ENCODE results near the gene CELF4.
A peak's percentile ranks its signal among the peaks of the same experiment; 100 is the strongest.

The CELF4 gene

DNA sequence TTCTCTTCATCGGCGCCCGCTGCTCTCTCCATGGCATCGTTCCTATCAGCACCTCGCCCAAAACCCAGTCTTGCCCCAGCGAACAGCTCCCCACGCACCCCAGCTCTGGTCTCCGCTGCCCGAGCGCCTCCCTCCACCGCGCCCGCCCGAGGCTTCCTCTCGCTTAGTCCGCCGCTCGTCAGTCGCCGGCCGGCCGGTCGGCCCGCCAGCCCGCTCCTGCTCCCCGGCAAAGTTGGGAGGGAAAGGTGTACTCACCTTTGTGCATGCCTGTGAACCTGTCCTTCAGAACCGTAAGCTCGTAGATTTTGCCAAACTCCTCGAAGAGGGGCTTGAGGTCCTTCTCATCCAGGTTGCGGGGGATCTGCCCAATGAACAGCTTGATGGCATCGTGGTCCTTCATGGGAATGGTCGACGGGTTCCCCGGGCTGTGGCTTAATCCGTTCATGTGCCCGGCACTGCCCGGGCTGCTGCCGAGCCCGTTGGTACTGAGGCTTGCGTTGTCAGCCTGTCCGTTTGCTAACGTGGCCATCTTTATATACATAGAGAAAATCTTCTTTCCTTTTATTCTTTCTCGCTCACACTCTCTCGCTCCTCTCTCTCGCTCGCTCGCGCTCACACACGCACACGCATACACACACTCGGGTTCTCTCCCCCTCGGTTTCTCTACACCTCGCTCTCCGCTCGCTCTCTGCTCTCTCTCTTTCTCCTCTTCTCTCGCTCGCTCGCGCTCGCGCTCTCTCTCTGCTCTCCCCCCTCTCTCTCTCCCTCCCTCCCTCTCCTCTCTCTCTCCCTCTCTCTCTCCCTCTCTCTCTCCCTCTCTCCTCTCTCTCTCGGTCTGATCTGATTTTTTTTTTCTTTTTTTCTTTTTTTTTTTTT lies at the start of gene CELF4:
CELF4 (minus strand) TSS at position 698 of the 876 bp plus-strand sequence.
- peak in 5 of 10 donors; percentile 35 to 90 (median 85) for DNase-seq
- intact Hi-C loops (cut with DNase I): loop anchor here (10.0 kb wide), 1 partner anchor 209 kb away; no protein-coding TSS in a partner anchor

DNA sequence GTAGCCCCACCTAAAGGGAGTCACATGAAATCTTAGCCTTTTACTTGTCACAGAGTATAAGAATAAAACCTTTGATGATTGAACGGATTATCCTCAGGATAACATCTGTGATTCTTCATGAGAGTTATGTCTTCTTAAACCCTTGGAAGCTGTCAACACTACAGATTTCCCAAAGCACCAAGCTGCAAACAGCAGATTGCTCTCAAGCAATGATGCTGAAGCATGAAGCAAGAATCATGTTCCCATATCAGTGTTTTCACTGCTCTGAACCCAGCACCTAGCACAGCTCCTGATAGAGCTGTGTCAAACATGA lies 47.6 kb upstream of the CELF4 start:
- DNase-seq: no peak
- intact Hi-C loops (cut with DNase I): no loop called here

DNA sequence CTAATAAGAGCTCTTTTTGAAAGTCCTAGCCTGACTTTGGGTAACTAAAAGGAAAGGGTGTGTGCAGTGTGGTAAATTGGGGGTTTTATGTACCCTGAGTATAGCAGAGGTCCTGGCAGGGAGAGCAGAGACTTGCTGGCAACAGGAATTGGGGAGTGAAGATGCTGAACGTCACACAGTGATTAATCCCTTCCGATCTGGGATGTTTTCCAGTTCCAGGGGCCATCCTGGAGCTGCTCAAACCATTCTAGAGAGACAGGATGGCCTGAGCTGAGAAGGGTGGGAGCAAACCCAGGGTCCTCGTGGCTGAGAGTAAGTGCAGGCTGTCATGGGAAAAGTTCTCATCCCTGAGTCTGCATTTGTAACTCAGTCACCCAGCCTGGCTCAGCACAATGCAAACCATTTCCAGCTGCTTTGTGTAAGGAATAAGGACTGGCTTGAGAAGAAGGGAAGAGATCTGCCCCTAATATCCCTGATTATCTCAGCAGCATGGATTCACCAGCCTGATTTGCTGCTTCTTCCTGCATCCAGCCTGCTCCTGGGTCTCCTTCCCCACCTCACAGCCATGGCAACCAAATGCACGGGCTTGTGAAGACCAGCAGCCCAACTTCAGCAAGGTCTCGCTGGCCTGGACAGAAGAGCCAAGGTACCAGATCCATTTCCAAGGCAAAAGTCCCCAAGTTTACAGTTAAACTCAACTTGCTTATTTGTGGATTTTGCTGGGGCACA lies 47.1 kb upstream of the CELF4 start:
- intact Hi-C loops (cut with DNase I): no loop called here
- DNase-seq: no peak

DNA sequence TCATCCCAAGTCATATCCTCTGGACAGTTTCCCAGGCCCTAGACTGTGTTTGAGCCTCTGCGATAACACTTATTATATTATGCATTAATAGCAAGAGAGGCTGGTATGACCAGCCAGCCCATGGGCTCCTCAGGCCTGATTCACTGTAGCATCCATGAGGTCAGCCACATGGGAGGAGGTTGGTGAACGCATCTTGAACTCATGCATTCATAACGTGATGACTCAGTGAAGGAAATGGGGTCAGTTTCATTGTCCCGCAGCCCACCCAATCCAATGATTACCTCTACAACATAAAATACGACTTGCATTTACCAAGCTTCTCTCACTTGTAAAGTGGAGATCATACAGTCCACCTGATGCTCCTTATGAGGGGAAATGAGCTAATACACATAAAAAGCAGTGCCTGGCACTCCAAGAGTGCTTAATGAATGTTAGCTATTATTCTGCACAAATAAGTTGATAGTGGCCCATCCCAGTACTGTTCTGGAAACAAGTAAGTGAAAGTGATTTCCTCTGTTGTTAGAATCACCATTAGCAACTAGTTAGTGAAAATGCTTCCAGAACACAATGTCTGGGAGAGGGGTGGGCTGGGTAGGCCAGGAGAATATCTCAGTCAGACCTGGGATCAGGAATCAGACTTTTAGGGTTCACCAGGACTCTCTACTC lies 46.1 kb upstream of the CELF4 start:
- DNase-seq: no peak
- intact Hi-C loops (cut with DNase I): no loop called here

DNA sequence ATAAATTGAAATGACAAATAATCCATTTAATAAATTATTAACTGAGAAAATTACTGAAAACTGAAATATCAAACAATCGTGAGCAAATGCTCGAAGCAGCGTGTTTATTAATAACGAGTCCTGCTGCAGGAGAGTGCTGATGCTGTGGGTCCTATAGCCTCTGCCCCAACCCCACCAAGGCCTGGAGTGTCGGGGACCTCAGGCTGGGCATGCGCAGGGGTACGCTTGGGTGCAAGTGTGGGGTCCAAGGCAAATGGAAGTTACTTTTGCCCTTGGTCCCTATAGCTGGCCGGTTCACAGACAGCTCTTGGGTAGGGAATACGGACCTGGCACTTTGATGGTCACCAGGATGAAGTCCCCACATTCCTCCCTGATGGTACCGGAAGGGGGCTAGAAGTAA lies 43.3 kb upstream of the CELF4 start:
- DNase-seq: no peak
- intact Hi-C loops (cut with DNase I): no loop called here

DNA sequence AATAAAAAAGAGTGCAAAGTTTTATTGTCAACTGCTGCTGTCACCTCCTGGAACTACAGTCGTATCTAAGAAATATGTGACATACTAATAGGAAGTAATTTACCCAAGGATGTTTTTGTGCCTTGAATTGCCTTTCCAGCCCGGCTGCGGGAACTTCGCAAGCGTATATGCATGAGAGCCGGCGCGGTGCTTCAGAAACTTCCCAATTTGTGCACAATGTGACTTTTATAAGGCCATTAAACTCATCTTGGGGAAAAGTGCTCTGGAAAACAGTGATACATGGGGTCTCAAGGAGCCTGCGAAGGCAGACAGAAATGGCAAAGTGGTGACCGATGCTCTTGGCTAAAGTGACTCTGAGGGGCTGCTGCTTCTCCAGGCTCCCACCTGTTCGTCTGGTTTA lies 41.7 kb upstream of the CELF4 start:
- intact Hi-C loops (cut with DNase I): no loop called here
- no peak for DNase-seq

DNA sequence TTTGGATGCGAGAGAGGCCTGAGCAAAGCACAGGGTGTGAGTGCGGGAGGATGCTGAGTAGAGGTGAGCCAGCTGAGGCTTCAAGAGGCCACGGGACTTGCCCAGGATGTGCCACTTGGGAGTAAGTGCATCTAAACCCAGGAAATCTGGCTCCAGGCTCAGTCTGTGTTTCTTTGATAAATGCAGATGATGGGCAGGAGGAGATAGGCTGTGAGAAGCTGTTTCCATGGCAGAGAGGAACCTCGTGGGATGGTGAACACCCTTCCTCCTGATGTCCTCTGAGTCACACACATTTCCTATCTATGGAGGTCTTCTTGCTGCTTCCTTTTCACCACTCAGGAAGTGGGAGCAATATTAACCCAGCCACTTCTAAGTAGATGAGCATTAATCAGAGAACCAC lies 38.4 kb upstream of the CELF4 start:
- intact Hi-C loops (cut with DNase I): no loop called here
- no peak for DNase-seq

DNA sequence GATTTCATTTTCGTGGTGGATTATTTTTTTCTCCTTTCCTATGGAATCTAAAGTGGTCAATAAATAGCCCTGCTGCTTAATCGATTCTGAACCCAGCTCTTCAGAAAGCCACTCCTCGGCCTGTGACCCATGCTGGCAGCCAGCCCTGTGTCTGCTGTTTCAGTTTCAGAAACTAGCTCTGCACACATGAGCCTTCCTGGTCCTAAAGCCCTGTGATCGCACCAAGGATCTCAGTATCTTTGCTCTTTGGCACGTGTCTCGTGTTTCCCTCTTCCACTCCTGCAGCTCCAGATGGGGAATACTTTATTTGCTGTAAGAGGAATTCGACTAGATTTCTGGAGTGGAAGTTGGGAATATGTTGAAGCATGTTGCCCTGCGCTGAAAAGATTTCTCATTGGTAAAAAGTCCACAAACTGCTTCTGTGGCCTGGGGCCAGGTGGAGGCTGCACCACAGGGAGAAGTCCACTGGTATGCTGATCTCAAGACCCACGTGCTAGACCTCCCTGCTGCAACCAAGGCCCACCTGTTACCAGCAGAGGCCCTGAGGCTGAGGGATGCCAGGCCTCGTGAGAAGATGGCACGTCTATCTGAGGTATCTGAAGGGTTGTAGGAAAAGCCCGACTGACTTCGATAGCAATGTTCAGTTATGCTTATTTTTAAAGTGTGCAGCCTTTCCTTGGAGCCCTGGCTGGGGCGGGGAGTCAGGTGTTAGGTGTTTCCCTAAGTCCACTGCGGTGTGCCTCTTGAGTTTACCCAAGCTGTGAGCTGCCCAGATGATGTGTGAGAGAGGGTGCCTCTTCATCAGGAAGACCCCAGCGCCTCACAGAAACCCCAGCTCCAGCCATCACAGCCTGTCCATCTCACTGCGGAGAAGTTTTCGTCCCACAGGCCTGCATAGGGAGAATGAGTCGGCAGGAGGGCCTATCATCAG lies 33.6 kb upstream of the CELF4 start:
- DNase-seq: no peak
- intact Hi-C loops (cut with DNase I): no loop called here

DNA sequence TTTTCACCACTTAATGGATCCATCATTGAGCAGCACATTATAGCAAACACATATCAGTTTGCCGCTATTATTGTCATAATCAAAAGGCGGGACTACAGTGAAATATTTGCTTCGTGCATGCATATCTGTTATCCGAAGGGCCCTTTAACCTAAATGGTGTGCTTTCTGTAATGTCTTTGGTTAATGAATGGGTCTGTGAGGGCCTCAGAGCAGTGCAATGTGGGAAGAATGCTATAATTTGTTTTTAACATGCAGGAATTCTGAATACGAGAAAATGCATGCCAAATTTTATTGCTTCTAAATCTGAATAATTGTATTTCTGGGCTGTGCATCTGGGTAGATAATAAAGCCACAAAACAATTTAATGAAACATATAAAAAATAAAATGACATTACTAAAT lies 32.8 kb upstream of the CELF4 start:
- intact Hi-C loops (cut with DNase I): no loop called here
- DNase-seq: no peak

DNA sequence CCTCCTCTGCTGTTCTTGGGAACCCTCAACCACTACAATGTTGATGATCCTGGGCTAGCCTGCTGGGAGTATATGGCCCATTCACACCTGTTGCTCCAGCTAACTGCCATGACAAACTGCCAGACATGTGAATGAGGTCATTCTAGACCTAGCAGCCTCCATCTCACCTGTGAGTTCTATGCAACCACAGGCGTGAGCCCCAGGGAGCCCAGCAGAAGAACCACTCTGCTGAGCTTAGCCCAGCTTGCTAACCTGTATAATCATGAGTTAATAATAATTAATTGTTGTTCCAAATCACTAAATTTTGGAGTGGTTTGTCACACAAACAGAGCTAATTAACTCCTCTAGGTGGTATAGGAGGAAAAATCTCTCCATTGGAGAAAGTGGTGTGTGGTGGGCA lies 24.7 kb upstream of the CELF4 start:
- no peak for DNase-seq
- intact Hi-C loops (cut with DNase I): no loop called here

DNA sequence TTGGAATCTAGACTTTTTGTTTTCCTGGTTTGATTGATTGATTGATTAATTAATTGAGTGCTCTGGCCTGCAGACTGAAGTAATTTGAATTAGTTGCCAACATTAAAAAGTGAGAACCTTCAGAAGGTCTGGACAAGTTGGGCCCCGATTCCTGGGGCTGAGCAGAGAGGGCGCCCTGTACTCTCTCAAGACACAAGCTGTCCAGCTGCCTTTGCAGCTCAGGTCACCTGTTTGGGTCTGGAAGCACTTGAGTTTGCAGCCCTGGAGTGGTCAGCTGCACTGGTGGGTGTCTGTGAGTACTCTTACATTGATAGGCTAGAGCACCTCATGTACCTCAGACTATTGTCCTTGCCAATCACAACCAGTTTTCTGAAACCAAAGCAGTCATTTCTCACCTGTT lies 22.7 kb upstream of the CELF4 start:
- intact Hi-C loops (cut with DNase I): no loop called here
- peak in 1 of 10 donors; percentile 62 for DNase-seq

DNA sequence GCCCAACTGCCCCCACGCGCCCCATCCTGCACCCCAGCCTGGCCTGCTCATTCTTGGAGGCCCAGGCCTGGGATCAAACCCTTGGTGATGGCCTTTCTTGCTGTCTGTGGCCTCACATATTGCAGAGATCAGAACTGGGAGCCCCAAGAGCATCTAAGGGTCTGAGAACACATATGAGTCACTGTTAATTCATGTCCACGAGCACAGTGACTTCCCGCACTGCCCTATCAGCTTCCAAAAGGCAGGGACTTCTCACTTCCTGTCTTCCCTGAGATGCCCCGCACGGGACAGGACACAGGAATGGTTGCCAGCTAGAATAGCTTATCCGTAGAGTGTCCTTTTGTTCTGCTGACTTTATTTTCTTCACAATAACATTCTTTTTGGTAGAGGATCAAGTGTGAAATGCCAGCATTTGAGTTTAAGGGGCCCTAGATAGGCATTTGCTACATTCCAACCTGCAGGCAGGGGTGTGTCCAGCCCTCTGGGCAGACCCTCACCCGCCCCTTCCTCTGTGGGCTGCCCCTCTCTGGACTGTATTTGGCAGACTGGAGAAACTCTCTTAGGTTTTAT lies 21.1 kb upstream of the CELF4 start:
- DNase-seq: no peak
- intact Hi-C loops (cut with DNase I): no loop called here

DNA sequence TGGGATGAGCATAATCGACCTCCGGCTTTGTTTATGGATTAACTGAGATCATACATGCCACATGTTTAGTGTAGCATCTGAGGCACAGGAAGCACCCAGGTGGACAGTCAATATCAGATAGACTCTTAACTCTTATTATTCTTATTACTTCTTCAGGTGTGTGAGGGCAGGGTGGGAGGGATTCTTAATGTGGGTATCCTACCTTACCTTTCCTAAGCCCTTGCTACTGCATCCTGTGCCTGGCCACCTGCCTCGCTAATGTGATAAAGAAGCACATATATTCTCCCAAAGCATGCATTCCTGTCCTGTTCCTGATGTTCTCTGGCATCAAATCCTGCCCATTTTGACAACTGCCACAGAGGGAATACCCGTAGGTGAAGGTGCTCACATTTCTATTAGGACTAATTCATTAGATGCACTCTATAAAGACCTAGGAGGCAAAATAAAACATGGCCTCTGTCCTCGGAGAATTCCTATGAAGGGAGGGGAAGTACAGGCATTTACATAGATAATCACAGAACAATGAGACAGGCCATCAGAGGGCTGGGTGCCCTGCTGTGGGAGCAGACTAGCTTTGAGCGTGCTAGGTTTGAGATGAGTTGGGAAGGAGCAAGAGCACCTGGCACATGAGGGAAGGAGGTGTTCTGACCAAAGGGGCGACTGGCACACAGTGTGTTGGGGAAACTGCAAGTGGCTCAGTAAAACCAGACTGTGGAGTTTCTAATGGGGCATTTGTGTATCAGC lies 19.5 kb upstream of the CELF4 start:
- intact Hi-C loops (cut with DNase I): no loop called here
- DNase-seq: no peak

DNA sequence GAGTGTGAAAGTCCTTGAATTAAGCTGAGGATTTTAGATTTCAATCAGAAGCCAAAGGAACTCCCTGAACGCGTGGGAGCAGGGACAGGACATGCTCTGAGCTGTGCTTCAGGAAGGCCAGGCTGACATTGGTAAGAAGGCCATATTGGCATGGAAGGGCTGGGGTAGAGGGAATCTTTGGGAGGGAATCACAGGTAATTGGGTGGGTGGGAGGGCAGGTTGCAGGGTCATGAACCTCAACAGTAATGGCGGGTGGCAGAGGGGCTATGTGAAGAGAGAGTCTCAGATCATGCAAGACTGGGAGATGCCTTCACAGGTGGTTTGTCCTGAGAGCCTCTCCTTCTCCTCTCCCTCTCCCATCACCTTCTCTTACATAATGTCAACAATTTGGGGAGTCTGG lies 18.6 kb upstream of the CELF4 start:
- intact Hi-C loops (cut with DNase I): no loop called here
- no peak for DNase-seq

DNA sequence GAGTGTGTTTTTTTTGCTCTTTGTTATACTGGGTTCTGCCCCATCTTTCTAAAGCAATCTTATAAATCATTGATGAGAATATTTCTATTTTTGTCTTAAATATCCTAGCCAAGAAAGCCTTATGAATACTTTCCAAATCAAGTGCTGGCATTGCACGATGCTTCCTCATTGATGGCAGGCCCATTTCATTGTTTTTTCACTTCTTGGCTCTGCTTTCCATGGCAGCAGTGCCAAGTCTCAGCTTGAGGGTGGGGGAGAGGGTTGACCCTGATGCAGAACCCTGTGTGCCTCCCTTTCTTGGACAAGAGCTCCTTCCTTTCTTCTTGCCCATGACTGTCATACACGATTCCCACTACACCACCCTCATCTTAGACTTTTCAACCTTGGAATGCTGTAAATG lies 16.7 kb upstream of the CELF4 start:
- intact Hi-C loops (cut with DNase I): no loop called here
- no peak for DNase-seq

DNA sequence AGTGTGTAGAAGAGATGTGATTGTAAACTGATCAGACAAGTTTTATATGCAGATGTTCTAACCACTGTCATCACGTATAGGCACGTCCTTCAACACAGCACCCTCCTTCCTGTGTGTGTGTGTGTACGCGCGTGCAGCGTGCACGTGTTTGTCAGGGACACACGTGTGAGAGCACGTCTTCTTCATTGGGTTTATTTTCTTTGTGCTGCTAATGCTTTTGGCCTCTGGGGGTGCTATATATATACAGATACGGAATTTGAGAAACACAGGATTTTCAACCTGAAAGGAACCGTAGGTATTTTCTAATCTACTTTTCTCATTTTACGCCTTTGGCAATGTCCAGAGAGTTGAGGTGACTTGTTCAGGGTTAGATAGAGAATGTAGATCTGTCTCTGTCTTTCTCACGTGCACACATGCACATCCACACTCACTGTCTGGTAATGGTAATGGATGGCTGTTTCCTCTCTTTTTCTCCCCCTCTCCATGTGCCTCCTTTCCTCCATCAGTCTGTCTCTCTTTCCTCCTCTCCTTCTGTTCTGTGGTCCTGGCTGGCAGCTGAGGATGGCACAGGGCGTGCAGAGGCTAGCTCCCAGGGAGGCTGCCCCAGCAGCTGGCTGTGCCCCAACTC lies 13.4 kb upstream of the CELF4 start:
- intact Hi-C loops (cut with DNase I): no loop called here
- peak in 4 of 10 donors; percentile 50 to 84 (median 64) for DNase-seq

DNA sequence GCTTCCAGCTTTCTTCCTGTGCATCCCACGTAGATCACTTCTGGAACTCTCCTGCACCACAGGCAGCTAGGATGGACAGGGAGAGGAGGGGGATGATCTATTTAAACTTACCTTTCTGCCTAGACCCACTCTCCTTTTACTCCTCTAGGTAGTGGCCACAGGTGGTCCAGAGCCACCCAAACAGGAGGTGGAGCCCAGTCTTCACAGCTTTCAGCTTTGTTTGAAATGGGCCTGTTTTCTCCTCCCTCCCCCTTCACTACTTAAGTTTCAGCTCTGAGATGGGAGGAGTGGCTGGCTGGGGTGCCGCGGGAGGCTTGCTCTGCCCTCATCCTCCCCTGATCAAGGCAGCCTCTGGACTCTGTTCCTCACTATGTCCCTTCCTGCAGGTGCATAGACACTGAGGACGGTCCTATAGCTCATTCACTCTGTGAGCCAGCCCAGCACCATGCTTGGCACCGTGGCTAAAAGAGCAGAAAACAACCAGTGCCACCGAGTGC lies 12.6 kb upstream of the CELF4 start:
- peak in 2 of 10 donors; percentile 45 to 54 for DNase-seq
- intact Hi-C loops (cut with DNase I): no loop called here

DNA sequence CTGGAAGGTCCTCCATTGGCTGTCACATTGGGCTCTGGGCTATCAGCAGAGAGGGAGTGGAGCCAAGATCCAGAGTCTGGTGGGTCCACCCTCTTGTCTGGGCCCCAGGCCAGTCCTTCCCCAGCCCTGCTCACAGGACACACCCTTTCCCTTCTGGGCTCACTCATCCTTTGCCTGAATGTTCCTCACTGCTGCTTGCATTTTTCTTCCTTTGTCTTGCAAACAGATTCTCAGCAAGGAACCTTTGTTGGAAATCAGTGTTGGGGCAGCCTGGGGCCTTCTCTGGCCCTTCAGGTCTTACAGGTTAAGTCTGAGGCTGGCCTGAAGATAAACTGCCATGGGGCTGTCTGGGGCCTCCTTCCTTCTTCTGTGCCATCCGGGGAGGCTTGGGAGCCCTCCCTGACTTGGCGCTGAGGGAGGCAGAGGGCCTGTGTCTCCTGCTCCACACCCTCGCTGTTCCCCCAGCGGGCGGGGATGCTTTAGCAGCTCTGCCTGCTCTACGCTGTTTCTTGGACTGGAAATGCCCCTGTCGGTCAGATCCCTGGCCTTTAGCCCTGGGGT lies 11.5 kb upstream of the CELF4 start:
- DNase-seq: peak in 3 of 10 donors; percentile 1 to 59 (median 43)
- intact Hi-C loops (cut with DNase I): no loop called here

All from posterior cingulate gyrus (tissue), 11 donors.